Activated CD4-positive, alpha-beta memory T cell treated with anti-CD3 and anti-CD28 coated beads, Interleukin-2, amount 10 ng/mL, durations not matched to agents 7 days and 5 days (primary cell): ENCODE measurements around the gene EDIL3. TPM values are rescaled to one million over a fixed set of nuclear protein-coding genes. Genes with fewer than 3 reads are reported as not detected.

Experiments
- CTCF ChIA-PET: fragments of 350-600 bp; sonication (Branson Sonifier 250); formaldehyde crosslinking; loops from one replicate; lab custom pipeline; 2021; ENCODE audit warnings: antibody characterized with exemption, inconsistent platforms; lab: Charles Lee
- POLR2A ChIA-PET: fragments of 350-600 bp; sonication (Branson Sonifier 250); formaldehyde crosslinking; loops from one replicate; lab custom pipeline; 2021; ENCODE audit warnings: antibody characterized with exemption; lab: Charles Lee
- DNase-seq: peaks from one replicate; pipeline ENCODE4 v3.0.0-alpha.2; 2020
- H3K27ac Mint-ChIP-seq: one replicate; pipeline ENCODE4 v1.8.0; 2021; ENCODE audit warnings: mild to moderate bottlenecking, mixed read lengths
- H3K27me3 Mint-ChIP-seq: one replicate; pipeline ENCODE4 v1.8.0; 2021; ENCODE audit warnings: mixed read lengths
- H3K36me3 Mint-ChIP-seq: one replicate; pipeline ENCODE4 v1.8.0; 2021; ENCODE audit warnings: low read depth, mixed read lengths
- H3K4me1 Mint-ChIP-seq: one replicate; pipeline ENCODE4 v1.8.0; 2021; ENCODE audit warnings: mixed read lengths
- H3K4me3 Mint-ChIP-seq: one replicate; pipeline ENCODE4 v1.8.0; 2021; ENCODE audit warnings: mild to moderate bottlenecking, mixed read lengths
- H3K9me3 Mint-ChIP-seq: one replicate; pipeline ENCODE4 v1.8.0; 2021; ENCODE audit warnings: mixed read lengths
- total RNA-seq, 2 experiments: library from RNA; stranded (reverse); gene quantifications; one replicate each; pipeline ENCODE4 v1.2.3, GENCODE V29; 2021

Gene EDIL3
- total RNA-seq, 2 experiments from 2014 or later, result not detected

- ChIA-PET POLR2A (no interaction called here), CTCF (no interaction called here)
- Mint-ChIP-seq H3K36me3 (no peaks in the 10 kb centered on the region), H3K4me3 (no peak overlapping the region), H3K4me1 (no peaks in the 10 kb centered on the region), H3K27ac (no peak overlapping the region), H3K9me3 (no peaks in the 10 kb centered on the region), H3K27me3 (no peaks in the 10 kb centered on the region)
- DNase-seq, result no peak
Observed at GRCh38 chr5:83921666-83922193, 462.9 kb downstream of the EDIL3 start.

GRCh38 chr5:83919071-83920041, 465.3 kb downstream of the EDIL3 start:
- H3K4me1 Mint-ChIP-seq, result no peaks in the 10 kb centered on the region
- POLR2A ChIA-PET, result no interaction called here
- CTCF ChIA-PET, result interaction anchor here (1.2 kb wide), 1 partner anchor 8 kb away, joined by 3 read pairs; no protein-coding TSS in a partner anchor
- H3K36me3 Mint-ChIP-seq, result no peaks in the 10 kb centered on the region
- no peak for DNase-seq
- no peak overlapping the region for H3K4me3 Mint-ChIP-seq
- H3K27me3 Mint-ChIP-seq, result no peaks in the 10 kb centered on the region
- H3K9me3 Mint-ChIP-seq, result no peaks in the 10 kb centered on the region
- H3K27ac Mint-ChIP-seq, result no peak overlapping the region

- Mint-ChIP-seq H3K4me1 (no peaks in the 10 kb centered on the region), H3K9me3 (no peaks in the 10 kb centered on the region), H3K27me3 (no peaks in the 10 kb centered on the region), H3K27ac (no peak overlapping the region), H3K36me3 (no peaks in the 10 kb centered on the region), H3K4me3 (no peak overlapping the region)
- DNase-seq, result no peak
- CTCF ChIA-PET, result interaction anchor here (0.8 kb wide), 1 partner anchor 10 kb away, joined by 3 read pairs; no protein-coding TSS in a partner anchor
- POLR2A ChIA-PET, result no interaction called here
Observed at GRCh38 chr5:83917261-83917908, 467.3 kb downstream of the EDIL3 start.

DNA sequence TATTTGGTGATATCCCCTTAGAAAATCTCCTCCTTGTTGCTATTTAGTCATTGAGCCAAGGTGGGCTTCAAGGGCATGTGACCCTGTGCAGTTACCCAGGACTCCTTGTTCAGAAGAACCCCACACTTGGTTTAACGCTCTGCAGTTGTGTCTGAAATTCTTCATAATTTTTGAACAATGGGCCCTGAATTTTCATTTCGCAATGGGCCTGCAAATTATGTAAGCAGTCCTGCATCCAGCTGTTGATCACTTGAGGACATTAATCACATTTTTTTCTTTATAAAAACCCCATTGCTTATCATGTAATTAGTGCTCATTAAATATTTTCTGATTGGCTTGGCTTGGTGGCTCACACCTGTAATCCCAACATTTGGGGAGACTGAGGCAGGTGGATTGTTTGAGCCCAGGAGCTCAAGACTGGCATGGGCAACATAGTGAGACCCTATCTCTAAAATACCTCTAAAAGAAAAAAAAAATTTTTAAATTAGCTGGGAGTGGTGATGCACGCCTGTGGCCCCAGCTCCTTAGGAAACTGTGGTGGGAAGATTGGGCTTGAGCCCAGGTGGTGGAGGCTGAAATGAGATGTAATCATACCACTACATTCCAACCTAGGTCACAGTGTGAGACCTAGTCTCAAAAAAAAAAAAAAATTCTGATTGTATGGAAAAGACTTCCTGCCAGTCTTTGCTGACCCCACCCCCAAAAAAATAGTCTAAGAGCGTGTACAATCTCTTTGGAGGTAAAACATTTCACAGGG, 469.8 kb downstream of the EDIL3 start:
- Mint-ChIP-seq H3K27me3 (no peaks in the 10 kb centered on the region), H3K4me3 (no peak overlapping the region), H3K36me3 (no peaks in the 10 kb centered on the region), H3K27ac (no peak overlapping the region), H3K4me1 (no peaks in the 10 kb centered on the region), H3K9me3 (no peaks in the 10 kb centered on the region)
- ChIA-PET CTCF (interaction anchor here (1.9 kb wide), 1 partner anchor 12 kb away, joined by 4 read pairs; no protein-coding TSS in a partner anchor), POLR2A (no interaction called here)
- DNase-seq, result no peak

GRCh38 chr5:83914199-83914598, 470.5 kb downstream of the EDIL3 start:
- Mint-ChIP-seq H3K27ac (no peak overlapping the region), H3K4me1 (no peaks in the 10 kb centered on the region), H3K9me3 (no peaks in the 10 kb centered on the region), H3K36me3 (no peaks in the 10 kb centered on the region), H3K4me3 (no peak overlapping the region), H3K27me3 (no peaks in the 10 kb centered on the region)
- ChIA-PET POLR2A (no interaction called here), CTCF (interaction anchor here (1.9 kb wide), 1 partner anchor 13 kb away, joined by 4 read pairs; no protein-coding TSS in a partner anchor)
- no peak for DNase-seq

DNA sequence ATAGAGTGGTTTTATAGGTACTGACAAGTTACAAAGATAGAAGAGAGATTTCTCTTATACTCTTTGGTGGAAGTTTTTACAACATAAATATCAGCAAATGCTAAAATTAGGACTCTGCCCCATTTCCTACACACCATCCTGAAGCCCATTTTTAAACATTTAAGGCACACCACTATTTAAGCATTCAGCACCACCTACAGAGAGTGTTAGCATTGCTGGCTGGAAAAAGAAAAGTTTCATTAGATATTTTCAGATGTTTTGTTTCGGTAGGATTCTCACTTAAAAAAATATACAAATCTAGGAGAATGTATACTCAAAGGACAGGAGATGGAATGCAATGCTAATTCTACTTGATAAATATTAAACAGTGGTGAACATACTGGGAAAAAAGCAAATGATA, 471.1 kb downstream of the EDIL3 start:
- ChIA-PET CTCF (interaction anchor here (1.9 kb wide), 1 partner anchor 14 kb away, joined by 4 read pairs; no protein-coding TSS in a partner anchor), POLR2A (no interaction called here)
- Mint-ChIP-seq H3K4me1 (no peaks in the 10 kb centered on the region), H3K4me3 (no peak overlapping the region), H3K36me3 (no peaks in the 10 kb centered on the region), H3K27me3 (no peaks in the 10 kb centered on the region), H3K27ac (no peak overlapping the region), H3K9me3 (no peaks in the 10 kb centered on the region)
- DNase-seq, result no peak

DNA sequence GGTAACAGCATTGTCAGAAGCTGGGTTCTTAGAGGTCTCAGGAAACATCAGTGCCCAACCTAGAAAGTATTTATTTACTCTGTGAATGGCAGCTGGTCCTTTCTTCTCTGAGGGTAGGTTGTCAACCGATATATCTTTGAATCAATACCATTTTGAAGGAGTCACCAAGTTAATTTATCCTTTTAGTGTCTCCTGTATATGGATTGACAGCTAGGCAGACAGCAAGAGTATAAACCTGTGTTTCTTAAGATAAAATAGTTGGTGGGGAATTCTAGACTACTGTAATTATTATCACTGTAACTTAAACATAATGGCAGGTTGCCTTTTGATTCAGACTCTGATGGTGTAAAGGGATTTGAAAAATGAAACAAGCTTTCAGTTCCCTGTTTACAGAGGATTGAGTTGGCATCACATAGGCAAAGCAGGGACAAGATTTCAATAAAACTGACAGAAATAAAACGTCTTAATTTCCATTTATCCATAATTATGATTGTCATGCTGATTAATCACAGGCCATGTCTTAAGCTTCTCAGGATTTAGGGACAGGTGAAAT, 473.2 kb downstream of the EDIL3 start:
- no peaks in the 10 kb centered on the region for H3K36me3 Mint-ChIP-seq
- CTCF ChIA-PET, result no interaction called here
- no peak overlapping the region for H3K4me3 Mint-ChIP-seq
- H3K9me3 Mint-ChIP-seq, result no peaks in the 10 kb centered on the region
- H3K27ac Mint-ChIP-seq, result no peak overlapping the region
- POLR2A ChIA-PET, result no interaction called here
- no peaks in the 10 kb centered on the region for H3K27me3 Mint-ChIP-seq
- no peaks in the 10 kb centered on the region for H3K4me1 Mint-ChIP-seq
- DNase-seq, result no peak

DNA sequence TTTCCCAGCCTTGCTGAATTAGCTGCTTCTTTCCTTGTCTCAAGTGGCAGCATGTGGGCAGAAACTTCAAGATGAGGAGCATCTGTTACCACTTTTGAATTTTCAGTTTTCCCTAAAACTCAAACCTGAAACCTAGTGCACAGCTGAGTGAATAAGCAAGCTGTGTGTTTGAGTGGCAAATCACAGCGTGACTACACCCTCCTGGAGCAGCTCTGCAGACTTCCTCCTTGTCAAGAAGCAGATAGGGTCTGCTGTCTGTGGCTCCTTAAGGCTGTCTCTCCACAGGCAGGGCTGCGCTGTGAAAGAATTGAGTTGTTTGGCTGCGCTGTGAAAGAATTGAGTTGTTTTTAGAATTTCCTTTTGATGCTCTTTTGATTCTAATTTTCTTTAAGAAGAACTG, 484.4 kb downstream of the EDIL3 start:
- no peaks in the 10 kb centered on the region for H3K36me3 Mint-ChIP-seq
- H3K27ac Mint-ChIP-seq, result no peak overlapping the region
- CTCF ChIA-PET, result no interaction called here
- no peaks in the 10 kb centered on the region for H3K27me3 Mint-ChIP-seq
- peaks cover 2% of the 10 kb centered on the region for H3K9me3 Mint-ChIP-seq
- DNase-seq, result no peak
- POLR2A ChIA-PET, result no interaction called here
- no peaks in the 10 kb centered on the region for H3K4me1 Mint-ChIP-seq
- H3K4me3 Mint-ChIP-seq, result no peak overlapping the region

DNA sequence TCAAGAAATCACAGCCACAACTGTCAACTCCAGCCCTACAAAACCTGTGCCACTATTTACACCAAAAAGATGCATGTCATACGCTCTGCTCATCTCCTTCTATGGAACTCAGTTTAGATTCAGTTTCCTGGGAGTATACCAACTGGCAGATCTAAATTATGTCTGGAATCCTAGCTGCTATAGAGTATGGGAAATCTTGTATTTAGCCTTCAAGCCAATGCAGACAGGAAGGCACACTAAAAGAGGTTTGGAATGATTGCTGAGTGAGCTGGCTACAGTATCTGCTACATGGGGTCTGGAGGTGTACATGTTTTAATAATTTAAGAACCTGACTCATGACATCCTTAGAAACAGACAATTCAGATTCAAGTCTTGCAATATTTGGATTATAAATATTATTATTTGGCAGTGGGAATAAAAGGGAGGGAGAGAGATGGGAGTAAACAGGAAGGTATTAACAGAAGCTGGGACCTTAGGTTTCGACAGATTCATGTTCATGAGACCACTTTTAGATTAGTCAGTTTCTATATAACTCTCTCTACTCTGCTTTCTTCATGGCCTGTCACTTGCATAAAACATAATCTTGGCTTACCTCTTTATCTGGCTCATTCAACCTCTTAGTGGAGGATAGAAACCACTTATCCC, 485.2 kb downstream of the EDIL3 start:
- no peaks in the 10 kb centered on the region for H3K27me3 Mint-ChIP-seq
- H3K4me1 Mint-ChIP-seq, result no peaks in the 10 kb centered on the region
- no peak overlapping the region for H3K27ac Mint-ChIP-seq
- POLR2A ChIA-PET, result no interaction called here
- H3K9me3 Mint-ChIP-seq, result no peaks in the 10 kb centered on the region
- no peak overlapping the region for H3K4me3 Mint-ChIP-seq
- DNase-seq, result no peak
- H3K36me3 Mint-ChIP-seq, result no peaks in the 10 kb centered on the region
- CTCF ChIA-PET, result no interaction called here

DNA sequence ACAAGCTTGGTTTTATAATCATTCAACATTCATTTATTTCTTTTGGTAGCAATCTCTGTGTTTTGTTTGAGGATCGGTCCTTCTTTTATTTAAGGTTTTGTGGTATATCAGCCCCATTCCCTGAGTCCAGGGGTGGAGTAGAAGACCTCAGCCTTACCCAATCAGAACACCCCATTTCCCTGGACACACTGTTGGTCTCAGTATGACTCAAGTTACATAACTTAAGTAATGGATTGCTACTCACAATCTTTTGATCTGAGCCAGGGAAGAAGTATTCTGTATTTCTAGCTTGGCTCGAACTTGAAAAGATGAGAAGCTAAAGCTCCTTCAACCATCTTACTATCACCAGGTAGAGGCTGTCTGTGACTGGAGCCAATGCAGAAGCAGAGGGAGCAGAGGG, 488.8 kb downstream of the EDIL3 start:
- Mint-ChIP-seq H3K4me1 (no peaks in the 10 kb centered on the region), H3K9me3 (no peaks in the 10 kb centered on the region), H3K4me3 (no peak overlapping the region), H3K27me3 (no peaks in the 10 kb centered on the region), H3K36me3 (no peaks in the 10 kb centered on the region), H3K27ac (no peak overlapping the region)
- DNase-seq, result no peak
- ChIA-PET POLR2A (no interaction called here), CTCF (no interaction called here)

DNA sequence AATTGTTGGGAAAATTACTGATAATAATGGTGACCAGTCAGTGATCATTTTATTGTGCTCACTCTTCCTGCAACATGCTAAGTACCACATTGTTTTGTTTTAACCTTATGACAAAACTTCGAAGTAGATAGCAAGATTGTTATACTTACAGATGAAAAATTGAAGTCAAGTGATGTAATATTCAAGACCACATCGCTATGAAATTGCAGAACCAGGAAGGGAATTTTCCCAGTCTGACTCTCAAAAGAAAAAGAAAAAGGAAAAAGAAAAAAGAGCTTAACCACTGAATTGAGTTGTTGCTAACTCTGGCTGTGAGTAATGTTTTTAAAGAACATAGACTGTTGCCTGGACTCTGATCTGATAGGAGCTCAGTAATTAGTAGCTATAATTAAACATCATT, 493.4 kb downstream of the EDIL3 start:
- Mint-ChIP-seq H3K27me3 (no peaks in the 10 kb centered on the region), H3K4me1 (no peaks in the 10 kb centered on the region), H3K36me3 (no peaks in the 10 kb centered on the region), H3K27ac (no peak overlapping the region), H3K4me3 (no peak overlapping the region), H3K9me3 (no peaks in the 10 kb centered on the region)
- CTCF ChIA-PET, result no interaction called here
- no peak for DNase-seq
- POLR2A ChIA-PET, result no interaction called here
